ENCODE results near the gene FKTN.

FKTN gene

GRCh38 chr9:105673850-105674387 is 116.0 kb downstream of the FKTN start:
- Histone ChIP-seq H3K27ac (no peak overlapping the region), H3K4me3 (no peak overlapping the region)

GRCh38 chr9:105676351-105676923 is 118.5 kb downstream of the FKTN start:
- Histone ChIP-seq H3K4me3 (no peak overlapping the region), H3K27ac (no peak overlapping the region)

- Histone ChIP-seq H3K27ac (no peak overlapping the region), H3K4me3 (no peak overlapping the region)
These were observed 120.2 kb downstream of the FKTN start for GRCh38 chr9:105678163-105678562.

- no peak overlapping the region for H3K27ac ChIP-seq
- no peak overlapping the region for H3K4me3 ChIP-seq
These were observed 120.8 kb downstream of the FKTN start for GRCh38 chr9:105678781-105679180.

- Histone ChIP-seq H3K4me3 (no peak overlapping the region), H3K27ac (no peak overlapping the region)
These were observed 121.5 kb downstream of the FKTN start for GRCh38 chr9:105679257-105680022.

- Histone ChIP-seq H3K4me3 (no peak overlapping the region), H3K27ac (no peak overlapping the region)
These were observed 123.4 kb downstream of the FKTN start for GRCh38 chr9:105681313-105681712.

- Histone ChIP-seq H3K4me3 (no peak overlapping the region), H3K27ac (no peak overlapping the region)
These were observed 123.8 kb downstream of the FKTN start for GRCh38 chr9:105681724-105682123.

GRCh38 chr9:105683688-105684275 is 125.9 kb downstream of the FKTN start:
- no peak overlapping the region for H3K27ac ChIP-seq
- no peak overlapping the region for H3K4me3 ChIP-seq

GRCh38 chr9:105686936-105687335 is 129.0 kb downstream of the FKTN start:
- no peak overlapping the region for H3K27ac ChIP-seq

More at GRCh38 chr9:105686936-105687335, 129.0 kb downstream of the FKTN start:
- H3K4me3 ChIP-seq = no peak overlapping the region
